Natural killer cell (primary cell): ENCODE results near the gene IGSF11. TPM values are rescaled to one million over a fixed set of nuclear protein-coding genes. Genes with fewer than 3 reads are reported as not detected.
"Not testable (repeated sequence)": the region's sequence is repeated elsewhere in the genome, so short reads cannot be mapped to it uniquely, and the experiment has no call there.

Experiments
- ATAC-seq, 3 donors: fragments of 150-1000 bp in 2 of 3; fragments of 200-7000 bp in 1 of 3; cut with Tn5 transposase; 1 replicate in 1 of 3; 2 replicates in 2 of 3; pipeline ENCODE4 v1.10.0; 2021; ENCODE audit warnings: mild to moderate bottlenecking in 2 of 3, moderate library complexity in 2 of 3
- DNase-seq, 2 donors: peaks; one replicate each; pipeline versions ENCODE4 v3.0.0 to v3.0.0-alpha.2; 2013 to 2021; ENCODE audit warnings: mixed read lengths in 1 of 2
- H3K27ac ChIP-seq: one replicate; pipeline ENCODE4 v1.5.1; 2013; ENCODE audit warnings: mild to moderate bottlenecking, low read length
- H3K27me3 ChIP-seq: one replicate; pipeline ENCODE4 v1.6.1; 2013; ENCODE audit warnings: low read length; ENCODE audit not compliant: control insufficient read depth, insufficient read depth
- H3K36me3 ChIP-seq: one replicate; pipeline ENCODE4 v1.6.1; 2013; ENCODE audit warnings: low read length; ENCODE audit not compliant: control insufficient read depth, insufficient read depth
- H3K4me1 ChIP-seq: one replicate; pipeline ENCODE4 v1.6.1; 2013; ENCODE audit warnings: low read length; ENCODE audit not compliant: control insufficient read depth, insufficient read depth
- H3K4me3 ChIP-seq: one replicate; pipeline ENCODE4 v1.5.1; 2013; ENCODE audit warnings: low read length
- H3K9me3 ChIP-seq: one replicate; pipeline ENCODE4 v1.6.1; 2013; ENCODE audit warnings: low read length; ENCODE audit not compliant: control insufficient read depth, insufficient read depth
- H3K27ac Mint-ChIP-seq, 2 donors: one replicate each; pipeline ENCODE4 v1.8.0; 2022; ENCODE audit warnings: mild to moderate bottlenecking in 2 of 2, mixed read lengths in 2 of 2, moderate library complexity in 1 of 2
- H3K27me3 Mint-ChIP-seq, 2 donors: one replicate each; pipeline ENCODE4 v1.8.0; 2022; ENCODE audit warnings: low read depth in 2 of 2, mixed read lengths in 2 of 2
- H3K36me3 Mint-ChIP-seq: one replicate; pipeline ENCODE4 v1.8.0; 2022; ENCODE audit warnings: mixed read lengths
- H3K4me1 Mint-ChIP-seq, 2 donors: one replicate each; pipeline ENCODE4 v1.8.0; 2022; ENCODE audit warnings: mixed read lengths in 2 of 2
- H3K4me3 Mint-ChIP-seq: one replicate; pipeline ENCODE4 v1.8.0; 2022; ENCODE audit warnings: mild to moderate bottlenecking, moderate library complexity, mixed read lengths
- H3K9me3 Mint-ChIP-seq, 2 donors: one replicate each; pipeline ENCODE4 v1.8.0; 2022; ENCODE audit warnings: mixed read lengths in 2 of 2
- CTCF ChIP-seq: fragments of 200-600 bp; IDR thresholded peaks from one replicate; pipeline ENCODE4 v1.8.0; 2022; ENCODE audit warnings: antibody characterized with exemption
- WGBS: methylation state at CpG from one replicate; pipeline ENCODE4 v1.1.7; 2013; ENCODE audit warnings: missing lambda C conversion rate; ENCODE audit not compliant: insufficient coverage; 5-methylcytosine and 5-hydroxymethylcytosine counted together
- intact Hi-C: fragments of 100-400 bp; cut with micrococcal nuclease; formaldehyde crosslinking; loops from one replicate; pipeline ENCODE4 v1.14.2; 2022
- total RNA-seq, 4 donors: library from RNA; stranded (reverse); fragments of 120-200 nt in 1 of 4; gene quantifications; one replicate each; pipeline versions ENCODE4 v1.2.3 to v1.2.4, GENCODE V29; 2013 to 2022

IGSF11 gene
- total RNA-seq, 3 donors from 2014 or later (not counting 1 experiment from before 2014, with no cell fraction given), result 0.66 to 2.3 TPM; not detected in 1

GRCh38 chr3:118863731-118864322, 170.8 kb downstream of the IGSF11 start:
- Mint-ChIP-seq H3K4me3 (no peak overlapping the region), H3K27me3 (peaks cover 21 to 25% of the 10 kb centered on the region in 2 donors), H3K27ac (no peak overlapping the region), H3K36me3 (no peaks in the 10 kb centered on the region), H3K4me1 (no peaks in the 10 kb centered on the region), H3K9me3 (peaks cover 0 to 2% of the 10 kb centered on the region in 2 donors)
- H3K27ac ChIP-seq, result no peak overlapping the region
- intact Hi-C loops, result no loop called here
- no peaks in the 10 kb centered on the region for H3K27me3 ChIP-seq
- no peaks in the 10 kb centered on the region for H3K4me1 ChIP-seq
- no peak for TF ChIP-seq CTCF
- H3K36me3 ChIP-seq, result no peaks in the 10 kb centered on the region
- ATAC-seq (no peak), DNase-seq (peak in 1 of 2 donors; percentile 8)
- 50% methylated on average over 1 of the region's 1 CpG for WGBS
- no peaks in the 10 kb centered on the region for H3K9me3 ChIP-seq
- H3K4me3 ChIP-seq, result no peak overlapping the region

- no peak for ATAC-seq
- DNase-seq, result no peak
- H3K27ac ChIP-seq, result no peak overlapping the region
Observed at GRCh38 chr3:118859950-118860349, 174.7 kb downstream of the IGSF11 start.

GRCh38 chr3:118851466-118852193, 183.0 kb downstream of the IGSF11 start:
- intact Hi-C loops, H3K27ac ChIP-seq, H3K27me3 Mint-ChIP-seq, H3K4me3 Mint-ChIP-seq, H3K36me3 ChIP-seq, H3K4me1 ChIP-seq, H3K9me3 Mint-ChIP-seq, H3K9me3 ChIP-seq, H3K36me3 Mint-ChIP-seq, H3K27me3 ChIP-seq: not testable (repeated sequence)
- H3K27ac Mint-ChIP-seq, result peak overlapping the region in 1 of 2 donors; percentile 77
- DNase-seq (peak in 1 of 2 donors; percentile 64), ATAC-seq (peak in 2 of 3 donors; percentile 66 to 91)
- 77% methylated on average over 11 of the region's 12 CpGs for WGBS
- peaks cover 0 to 18% of the 10 kb centered on the region in 2 donors for H3K4me1 Mint-ChIP-seq
- H3K4me3 ChIP-seq, result peak overlapping the region; percentile 8

More at GRCh38 chr3:118859950-118860349, 174.7 kb downstream of the IGSF11 start:
- Histone ChIP-seq H3K9me3 (no peaks in the 10 kb centered on the region), H3K4me3 (no peak overlapping the region), H3K36me3 (no peaks in the 10 kb centered on the region), H3K4me1 (no peaks in the 10 kb centered on the region), H3K27me3 (no peaks in the 10 kb centered on the region)
- Mint-ChIP-seq H3K4me1 (no peaks in the 10 kb centered on the region), H3K27ac (no peak overlapping the region), H3K36me3 (no peaks in the 10 kb centered on the region), H3K4me3 (no peak overlapping the region), H3K27me3 (peaks cover 9 to 12% of the 10 kb centered on the region in 2 donors), H3K9me3 (peaks cover 0 to 7% of the 10 kb centered on the region in 2 donors)
- no CpG with 5 or more reads among the region's 1 CpG for WGBS
- no peak for TF ChIP-seq CTCF
- intact Hi-C loops, result no loop called here

GRCh38 chr3:118850687-118851086, 184.0 kb downstream of the IGSF11 start:
- Histone ChIP-seq H3K36me3 (no peaks in the 10 kb centered on the region), H3K4me1 (peaks cover 4% of the 10 kb centered on the region), H3K27ac (no peak overlapping the region), H3K9me3 (peaks cover 5% of the 10 kb centered on the region), H3K4me3 (no peak overlapping the region), H3K27me3 (no peaks in the 10 kb centered on the region)
- Mint-ChIP-seq H3K27ac (no peak overlapping the region), H3K9me3 (peaks cover 4 to 7% of the 10 kb centered on the region in 2 donors), H3K4me3 (no peak overlapping the region), H3K27me3 (peaks cover 0 to 8% of the 10 kb centered on the region in 2 donors), H3K36me3 (no peaks in the 10 kb centered on the region), H3K4me1 (peaks cover 0 to 18% of the 10 kb centered on the region in 2 donors)
- intact Hi-C loops, result no loop called here
- TF ChIP-seq CTCF, result no peak
- WGBS, result 87% methylated on average over 10 of the region's 10 CpGs
- DNase-seq (no peak), ATAC-seq (no peak)

Other genes with a start within 250 kb of the IGSF11 start
- not detected for gene TEX55, start 111.3 kb upstream of the IGSF11 start, total RNA-seq
- not detected for gene UPK1B, start 138.8 kb upstream of the IGSF11 start, total RNA-seq
- 10 to 100 TPM; 35.1 to 54.1 (median 48.8) TPM for gene B4GALT4, start 206.0 kb upstream of the IGSF11 start, total RNA-seq